WTC11 (cell line): ENCODE measurements around the gene PACS1. TPM values are rescaled to one million over a fixed set of nuclear protein-coding genes. Genes with fewer than 3 reads are reported as not detected.
A peak's percentile ranks its signal among the peaks of the same experiment; 100 is the strongest.

ENCODE experiments used
- ATAC-seq: fragments of 200-7000 bp; cut with Tn5 transposase; 2 replicates; pipeline ENCODE4 v1.10.0; 2021; ENCODE audit warnings: mild to moderate bottlenecking, moderate library complexity
- CTCF ChIA-PET: fragments of 300-600 bp; sonication (Branson Sonifier 250); formaldehyde crosslinking; loops from one replicate; lab custom pipeline; 2021; ENCODE audit warnings: antibody characterized with exemption; lab: Charles Lee
- POLR2A ChIA-PET: fragments of 350-600 bp; sonication (Branson Sonifier 250); formaldehyde crosslinking; loops from one replicate; lab custom pipeline; 2021; ENCODE audit warnings: antibody characterized with exemption; lab: Charles Lee
- DNase-seq: peaks from one replicate; pipeline ENCODE4 v3.0.0; 2021; ENCODE audit warnings: low spot score
- H3K27ac Mint-ChIP-seq: 2 replicates; pipeline ENCODE4 v1.8.0; 2021; ENCODE audit warnings: mixed read lengths
- H3K27me3 Mint-ChIP-seq: 2 replicates; pipeline ENCODE4 v1.8.0; 2021; ENCODE audit warnings: low read depth, mild to moderate bottlenecking, moderate library complexity, mixed read lengths
- H3K36me3 Mint-ChIP-seq: 2 replicates; pipeline ENCODE4 v1.8.0; 2021; ENCODE audit warnings: mixed read lengths
- H3K4me1 Mint-ChIP-seq: 2 replicates; pipeline ENCODE4 v1.8.0; 2022; ENCODE audit warnings: mixed read lengths
- H3K4me3 Mint-ChIP-seq: 2 replicates; pipeline ENCODE4 v1.8.0; 2021; ENCODE audit warnings: mild to moderate bottlenecking, moderate library complexity, mixed read lengths
- H3K9me3 Mint-ChIP-seq: 2 replicates; pipeline ENCODE4 v1.8.0; 2021; ENCODE audit warnings: mixed read lengths
- E2F4 ChIP-seq: sonication (generic); formaldehyde crosslinking; IDR thresholded peaks from 2 replicates; pipeline ENCODE4 v1.8.1; 2022; ENCODE audit warnings: low read depth, mild to moderate bottlenecking, moderate library complexity, missing genetic modification reagents, borderline replicate concordance
- EMX1 ChIP-seq: fragments of 250-450 bp; sonication (Bioruptor Pico); IDR thresholded peaks from 2 replicates; pipeline ENCODE4 v1.8.0; 2021; ENCODE audit warnings: mild to moderate bottlenecking
- HMGA2 ChIP-seq: fragments of 250-450 bp; sonication (Bioruptor Pico); IDR thresholded peaks from 2 replicates; pipeline ENCODE4 v1.4.0; 2021; ENCODE audit warnings: mild to moderate bottlenecking, moderate library complexity
- IRF2 ChIP-seq: sonication (generic); formaldehyde crosslinking; IDR thresholded peaks from 2 replicates; pipeline ENCODE4 v1.8.0; 2022; ENCODE audit warnings: low read depth, missing genetic modification reagents, borderline replicate concordance
- MAX ChIP-seq: sonication (generic); formaldehyde crosslinking; IDR thresholded peaks from 2 replicates; pipeline ENCODE4 v1.8.0; 2022; ENCODE audit warnings: mild to moderate bottlenecking, missing genetic modification reagents
- OVOL2 ChIP-seq: fragments of 250-450 bp; sonication (Bioruptor Pico); IDR thresholded peaks from 2 replicates; pipeline ENCODE4 v1.9.0; 2021; ENCODE audit warnings: mild to moderate bottlenecking, borderline replicate concordance
- TCF7 ChIP-seq: sonication (generic); formaldehyde crosslinking; IDR thresholded peaks from 2 replicates; pipeline ENCODE4 v1.8.0; 2022; ENCODE audit warnings: mild to moderate bottlenecking, low read depth, missing genetic modification reagents, moderate library complexity
- ZNF425 ChIP-seq: fragments of 250-450 bp; sonication (Bioruptor Pico); conservative IDR thresholded peaks from 2 replicates; pipeline ENCODE4 v1.9.0; 2021; ENCODE audit warnings: mild to moderate bottlenecking
- ZSCAN18 ChIP-seq: fragments of 250-450 bp; sonication (Bioruptor Pico); IDR thresholded peaks from 2 replicates; pipeline ENCODE4 v2.1.2; 2022; ENCODE audit warnings: mild to moderate bottlenecking, moderate library complexity
- total RNA-seq: library from RNA; stranded (reverse); gene quantifications from 3 replicates; pipeline ENCODE4 v1.2.3, GENCODE V29; 2021
- TF ChIP-seq, protein P1 (sequence below): sonication (generic); formaldehyde crosslinking; IDR thresholded peaks from 2 replicates; pipeline ENCODE4 v1.8.1; 2022; ENCODE audit warnings: mild to moderate bottlenecking, missing genetic modification reagents, moderate library complexity, borderline replicate concordance
- TF ChIP-seq, protein P2 (sequence below): sonication (generic); formaldehyde crosslinking; IDR thresholded peaks from 2 replicates; pipeline ENCODE4 v1.8.0; 2022; ENCODE audit warnings: missing genetic modification reagents
- TF ChIP-seq, protein P3 (sequence below): sonication (generic); formaldehyde crosslinking; conservative IDR thresholded peaks from 2 replicates; pipeline ENCODE4 v1.8.1; 2023; ENCODE audit warnings: mild to moderate bottlenecking, low read depth, missing genetic modification reagents, moderate library complexity
- TF ChIP-seq, protein P4 (sequence below): sonication (generic); formaldehyde crosslinking; IDR thresholded peaks from 2 replicates; pipeline ENCODE4 v1.8.0; 2022; ENCODE audit warnings: mild to moderate bottlenecking, missing genetic modification reagents

Gene PACS1
- total RNA-seq, 1 experiment from 2014 or later, result 34.8 TPM

DNA sequence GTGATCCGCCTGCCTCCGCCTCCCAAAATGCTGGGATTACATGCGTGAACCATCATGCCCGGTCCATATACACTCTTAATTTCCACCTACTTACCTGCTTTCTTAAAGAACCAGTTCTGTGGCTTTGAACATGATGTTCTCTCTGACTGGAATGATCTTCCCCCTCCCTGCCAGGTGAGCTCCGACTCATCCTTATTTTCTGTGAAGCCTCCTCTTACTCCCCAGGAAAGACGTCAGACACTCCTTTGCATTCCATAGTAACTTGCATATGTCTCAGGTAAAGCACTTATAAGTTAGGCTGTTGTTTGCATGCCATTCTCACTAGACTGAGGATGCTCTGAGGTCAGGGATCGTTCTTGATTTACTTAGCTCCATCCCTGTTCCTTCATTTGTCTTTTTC is 106.6 kb downstream of the PACS1 start (continued):
- TF ChIP-seq ZNF425 (no peak), EMX1 (CRISPR knock-in tag) (no peak), OVOL2 (CRISPR knock-in tag) (no peak), MAX (CRISPR knock-in tag) (no peak), TCF7 (CRISPR knock-in tag) (no peak), IRF2 (CRISPR knock-in tag) (no peak), ZSCAN18 (CRISPR knock-in tag) (no peak)
- TF ChIP-seq, protein P1, sequence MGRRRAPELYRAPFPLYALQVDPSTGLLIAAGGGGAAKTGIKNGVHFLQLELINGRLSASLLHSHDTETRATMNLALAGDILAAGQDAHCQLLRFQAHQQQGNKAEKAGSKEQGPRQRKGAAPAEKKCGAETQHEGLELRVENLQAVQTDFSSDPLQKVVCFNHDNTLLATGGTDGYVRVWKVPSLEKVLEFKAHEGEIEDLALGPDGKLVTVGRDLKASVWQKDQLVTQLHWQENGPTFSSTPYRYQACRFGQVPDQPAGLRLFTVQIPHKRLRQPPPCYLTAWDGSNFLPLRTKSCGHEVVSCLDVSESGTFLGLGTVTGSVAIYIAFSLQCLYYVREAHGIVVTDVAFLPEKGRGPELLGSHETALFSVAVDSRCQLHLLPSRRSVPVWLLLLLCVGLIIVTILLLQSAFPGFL, result no peak
- TF ChIP-seq, protein P2, sequence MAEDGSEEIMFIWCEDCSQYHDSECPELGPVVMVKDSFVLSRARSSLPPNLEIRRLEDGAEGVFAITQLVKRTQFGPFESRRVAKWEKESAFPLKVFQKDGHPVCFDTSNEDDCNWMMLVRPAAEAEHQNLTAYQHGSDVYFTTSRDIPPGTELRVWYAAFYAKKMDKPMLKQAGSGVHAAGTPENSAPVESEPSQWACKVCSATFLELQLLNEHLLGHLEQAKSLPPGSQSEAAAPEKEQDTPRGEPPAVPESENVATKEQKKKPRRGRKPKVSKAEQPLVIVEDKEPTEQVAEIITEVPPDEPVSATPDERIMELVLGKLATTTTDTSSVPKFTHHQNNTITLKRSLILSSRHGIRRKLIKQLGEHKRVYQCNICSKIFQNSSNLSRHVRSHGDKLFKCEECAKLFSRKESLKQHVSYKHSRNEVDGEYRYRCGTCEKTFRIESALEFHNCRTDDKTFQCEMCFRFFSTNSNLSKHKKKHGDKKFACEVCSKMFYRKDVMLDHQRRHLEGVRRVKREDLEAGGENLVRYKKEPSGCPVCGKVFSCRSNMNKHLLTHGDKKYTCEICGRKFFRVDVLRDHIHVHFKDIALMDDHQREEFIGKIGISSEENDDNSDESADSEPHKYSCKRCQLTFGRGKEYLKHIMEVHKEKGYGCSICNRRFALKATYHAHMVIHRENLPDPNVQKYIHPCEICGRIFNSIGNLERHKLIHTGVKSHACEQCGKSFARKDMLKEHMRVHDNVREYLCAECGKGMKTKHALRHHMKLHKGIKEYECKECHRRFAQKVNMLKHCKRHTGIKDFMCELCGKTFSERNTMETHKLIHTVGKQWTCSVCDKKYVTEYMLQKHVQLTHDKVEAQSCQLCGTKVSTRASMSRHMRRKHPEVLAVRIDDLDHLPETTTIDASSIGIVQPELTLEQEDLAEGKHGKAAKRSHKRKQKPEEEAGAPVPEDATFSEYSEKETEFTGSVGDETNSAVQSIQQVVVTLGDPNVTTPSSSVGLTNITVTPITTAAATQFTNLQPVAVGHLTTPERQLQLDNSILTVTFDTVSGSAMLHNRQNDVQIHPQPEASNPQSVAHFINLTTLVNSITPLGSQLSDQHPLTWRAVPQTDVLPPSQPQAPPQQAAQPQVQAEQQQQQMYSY (CRISPR knock-in tag), result no peak
- TF ChIP-seq, protein P3, sequence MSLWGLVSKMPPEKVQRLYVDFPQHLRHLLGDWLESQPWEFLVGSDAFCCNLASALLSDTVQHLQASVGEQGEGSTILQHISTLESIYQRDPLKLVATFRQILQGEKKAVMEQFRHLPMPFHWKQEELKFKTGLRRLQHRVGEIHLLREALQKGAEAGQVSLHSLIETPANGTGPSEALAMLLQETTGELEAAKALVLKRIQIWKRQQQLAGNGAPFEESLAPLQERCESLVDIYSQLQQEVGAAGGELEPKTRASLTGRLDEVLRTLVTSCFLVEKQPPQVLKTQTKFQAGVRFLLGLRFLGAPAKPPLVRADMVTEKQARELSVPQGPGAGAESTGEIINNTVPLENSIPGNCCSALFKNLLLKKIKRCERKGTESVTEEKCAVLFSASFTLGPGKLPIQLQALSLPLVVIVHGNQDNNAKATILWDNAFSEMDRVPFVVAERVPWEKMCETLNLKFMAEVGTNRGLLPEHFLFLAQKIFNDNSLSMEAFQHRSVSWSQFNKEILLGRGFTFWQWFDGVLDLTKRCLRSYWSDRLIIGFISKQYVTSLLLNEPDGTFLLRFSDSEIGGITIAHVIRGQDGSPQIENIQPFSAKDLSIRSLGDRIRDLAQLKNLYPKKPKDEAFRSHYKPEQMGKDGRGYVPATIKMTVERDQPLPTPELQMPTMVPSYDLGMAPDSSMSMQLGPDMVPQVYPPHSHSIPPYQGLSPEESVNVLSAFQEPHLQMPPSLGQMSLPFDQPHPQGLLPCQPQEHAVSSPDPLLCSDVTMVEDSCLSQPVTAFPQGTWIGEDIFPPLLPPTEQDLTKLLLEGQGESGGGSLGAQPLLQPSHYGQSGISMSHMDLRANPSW (CRISPR knock-in tag), result no peak
- TF ChIP-seq, protein P4, sequence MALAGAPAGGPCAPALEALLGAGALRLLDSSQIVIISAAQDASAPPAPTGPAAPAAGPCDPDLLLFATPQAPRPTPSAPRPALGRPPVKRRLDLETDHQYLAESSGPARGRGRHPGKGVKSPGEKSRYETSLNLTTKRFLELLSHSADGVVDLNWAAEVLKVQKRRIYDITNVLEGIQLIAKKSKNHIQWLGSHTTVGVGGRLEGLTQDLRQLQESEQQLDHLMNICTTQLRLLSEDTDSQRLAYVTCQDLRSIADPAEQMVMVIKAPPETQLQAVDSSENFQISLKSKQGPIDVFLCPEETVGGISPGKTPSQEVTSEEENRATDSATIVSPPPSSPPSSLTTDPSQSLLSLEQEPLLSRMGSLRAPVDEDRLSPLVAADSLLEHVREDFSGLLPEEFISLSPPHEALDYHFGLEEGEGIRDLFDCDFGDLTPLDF, result no peak

DNA sequence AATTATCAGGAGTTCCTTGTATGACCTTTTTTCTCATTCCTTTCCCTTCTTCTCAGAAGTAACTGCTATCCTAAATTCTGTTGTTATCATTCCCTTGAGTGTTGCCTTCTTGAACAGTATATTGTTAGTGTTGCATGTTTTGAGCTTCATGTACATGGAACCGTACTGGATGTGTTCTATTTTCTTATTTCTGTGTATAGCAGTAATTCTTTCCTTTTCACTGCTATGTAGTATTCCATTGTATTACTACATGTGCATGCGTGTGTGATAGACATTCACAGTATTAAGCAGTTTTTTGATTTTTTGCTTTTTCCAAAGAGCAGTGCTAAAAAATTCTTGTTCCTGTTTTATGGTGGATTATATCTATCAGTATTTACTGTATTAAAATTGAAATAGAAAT is 108.1 kb downstream of the PACS1 start:
- CTCF ChIA-PET, result no interaction called here
- no peak overlapping the region for H3K4me3 Mint-ChIP-seq
- DNase-seq, result no peak
- H3K9me3 Mint-ChIP-seq, result 0 out of 2 replicates have a peak, but pooled peaks cover 3% of the 10 kb centered on the region
- TF ChIP-seq HMGA2 (CRISPR knock-in tag) (0 out of 2 replicates have a peak, but pooled peaks have one; percentile 18), E2F4 (CRISPR knock-in tag) (no peak)
- TF ChIP-seq, all 79 proteins: peak for 1
- no peak for ATAC-seq
- no peak overlapping the region for H3K27ac Mint-ChIP-seq
- H3K27me3 Mint-ChIP-seq, result no peaks in the 10 kb centered on the region
- no peaks in the 10 kb centered on the region for H3K36me3 Mint-ChIP-seq
- POLR2A ChIA-PET, result no interaction called here
- 0 out of 2 replicates have a peak, but pooled peaks cover 3% of the 10 kb centered on the region for H3K4me1 Mint-ChIP-seq
